Esophagus squamous epithelium (tissue), 5 donors: ENCODE data around the gene ARHGEF25. TPM values are rescaled to one million over a fixed set of nuclear protein-coding genes. Genes with fewer than 3 reads are reported as not detected.

Experiments used
- DNase-seq: peaks from one replicate; lab custom pipeline; 2025; lab: John Stamatoyannopoulos, UW
- H3K27ac ChIP-seq, 4 donors: fragments of 200-600 bp; sonication (generic); one replicate each; pipeline ENCODE4 v1.5.1; 2016 to 2019; ENCODE audit warnings: mild to moderate bottlenecking in 1 of 4
- H3K27me3 ChIP-seq, 4 donors: fragments of 200-600 bp; sonication (generic); 1 replicate in 3 of 4; 2 replicates in 1 of 4; pipeline versions ENCODE4 v1.5.1 to v1.6.0; 2017 to 2021; ENCODE audit warnings: antibody characterized with exemption in 1 of 4
- H3K36me3 ChIP-seq, 3 donors: fragments of 200-600 bp; sonication (generic); one replicate each; pipeline ENCODE4 v1.5.1; 2016 to 2019
- H3K4me1 ChIP-seq, 3 donors: fragments of 200-600 bp; sonication (generic); one replicate each; pipeline ENCODE4 v1.5.1; 2017 to 2019
- H3K4me3 ChIP-seq, 4 donors: fragments of 200-600 bp; sonication (generic); 1 replicate in 3 of 4; 2 replicates in 1 of 4; pipeline ENCODE4 v1.5.1; 2016 to 2019; ENCODE audit warnings: mild to moderate bottlenecking in 2 of 4, moderate library complexity in 1 of 4
- H3K9me3 ChIP-seq, 3 donors: fragments of 200-600 bp; sonication (generic); one replicate each; pipeline ENCODE4 v1.5.1; 2016 to 2019
- CTCF ChIP-seq, 6 experiments: fragments of 450-650 bp in 4 of 6; fragments of 200-600 bp in 2 of 6; sonication (generic) in 2 of 6; IDR thresholded peaks; one replicate each; pipeline ENCODE4 v1.5.1; 2016 to 2019; ENCODE audit warnings: antibody characterized with exemption in 6 of 6, mild to moderate bottlenecking in 4 of 6, moderate library complexity in 4 of 6
- POLR2A ChIP-seq, 4 donors: fragments of 450-650 bp; IDR thresholded peaks; one replicate each; pipeline ENCODE4 v1.6.1; 2017; ENCODE audit warnings: antibody characterized with exemption in 4 of 4, mild to moderate bottlenecking in 4 of 4, moderate library complexity in 3 of 4
- WGBS, 2 donors: methylation state at CpG; one replicate each; pipeline ENCODE4 v1.1.5; 2018; 5-methylcytosine and 5-hydroxymethylcytosine counted together
- intact Hi-C: fragments of 100-400 bp; cut with DNase I; formaldehyde crosslinking; loops from one replicate; pipeline ENCODE4 v1.15.0; 2022
- total RNA-seq, 4 donors: library from RNA; depleted of rRNA; stranded (reverse); fragments of >200 nt; gene quantifications; one replicate each; pipeline ENCODE4 v1.1.0, GENCODE V29; 2016
- donor health status: DM: yes; HTN: yes; CAD: no.

The ARHGEF25 gene
- total RNA-seq, 4 donors from 2014 or later: 0.76 to 27.7 (median 6.2) TPM

GRCh38 chr12:57582440-57582839 is 28.8 kb upstream of the ARHGEF25 start:
- Histone ChIP-seq H3K4me3 (no peak overlapping the region), H3K4me1 (no peaks in the 10 kb centered on the region), H3K36me3 (no peaks in the 10 kb centered on the region), H3K27ac (no peak overlapping the region), H3K27me3 (peaks cover 0 to 18% (median 0%) of the 10 kb centered on the region in 4 donors), H3K9me3 (no peaks in the 10 kb centered on the region)
- no peak for DNase-seq
- WGBS, 2 donors: 94 to 100% methylated on average over 1 of the region's 1 CpG
- intact Hi-C loops: loop anchor here (5.0 kb wide), 1 partner anchor 40 kb away; no protein-coding TSS in a partner anchor
- TF ChIP-seq CTCF (IDR thresholded peaks at IDR 0.05) (no peak), POLR2A (IDR thresholded peaks at IDR 0.05) (no peak)

GRCh38 chr12:57583008-57583831 is 28.0 kb upstream of the ARHGEF25 start:
- Histone ChIP-seq H3K9me3 (no peaks in the 10 kb centered on the region), H3K36me3 (no peaks in the 10 kb centered on the region), H3K4me1 (no peaks in the 10 kb centered on the region), H3K27ac (no peak overlapping the region), H3K27me3 (peaks cover 0 to 25% (median 0%) of the 10 kb centered on the region in 4 donors), H3K4me3 (no peak overlapping the region)
- DNase-seq: no peak
- 28 to 40% methylated on average over 10 to 13 of the region's 13 CpGs for WGBS, 2 donors
- intact Hi-C loops: loop anchor here (5.0 kb wide), 1 partner anchor 39 kb away; no protein-coding TSS in a partner anchor
- TF ChIP-seq POLR2A (IDR thresholded peaks at IDR 0.05): no peak
- TF ChIP-seq CTCF (IDR thresholded peaks at IDR 0.05): peak; percentile 91 to 94 (median 92)

- Histone ChIP-seq H3K4me1 (no peaks in the 10 kb centered on the region), H3K27ac (no peak overlapping the region), H3K9me3 (no peaks in the 10 kb centered on the region), H3K36me3 (no peaks in the 10 kb centered on the region), H3K27me3 (peaks cover 0 to 25% (median 0%) of the 10 kb centered on the region in 4 donors), H3K4me3 (no peak overlapping the region)
- WGBS, 2 donors: 94% methylated on average over 2 of the region's 2 CpGs
- no peak for DNase-seq
- TF ChIP-seq POLR2A (IDR thresholded peaks at IDR 0.05) (no peak), CTCF (IDR thresholded peaks at IDR 0.05) (no peak)
- intact Hi-C loops: loop anchor here (5.0 kb wide), 1 partner anchor 38 kb away; no protein-coding TSS in a partner anchor
Measured at GRCh38 chr12:57584050-57584449, 27.2 kb upstream of the ARHGEF25 start.

- Histone ChIP-seq H3K9me3 (no peaks in the 10 kb centered on the region), H3K36me3 (no peaks in the 10 kb centered on the region), H3K4me3 (no peak overlapping the region), H3K27ac (no peak overlapping the region), H3K27me3 (peaks cover 0 to 25% (median 0%) of the 10 kb centered on the region in 4 donors), H3K4me1 (no peaks in the 10 kb centered on the region)
- intact Hi-C loops: loop anchor here (5.0 kb wide), 1 partner anchor 38 kb away; no protein-coding TSS in a partner anchor
- TF ChIP-seq CTCF (IDR thresholded peaks at IDR 0.05): no peak
- no peak for TF ChIP-seq POLR2A (IDR thresholded peaks at IDR 0.05)
- no peak for DNase-seq
Measured at GRCh38 chr12:57584690-57585089, 26.5 kb upstream of the ARHGEF25 start.

GRCh38 chr12:57585156-57585555 is 26.1 kb upstream of the ARHGEF25 start:
- no peak overlapping the region for H3K27ac ChIP-seq
- TF ChIP-seq POLR2A (IDR thresholded peaks at IDR 0.05) (no peak), CTCF (IDR thresholded peaks at IDR 0.05) (no peak)
- intact Hi-C loops: no loop called here
- H3K4me3 ChIP-seq: no peak overlapping the region
- peaks cover 0 to under 1% (median 0%) of the 10 kb centered on the region in 3 donors for H3K4me1 ChIP-seq
- H3K9me3 ChIP-seq: no peaks in the 10 kb centered on the region
- WGBS, 2 donors: 83 to 96% methylated on average over 2 of the region's 2 CpGs
- no peaks in the 10 kb centered on the region for H3K36me3 ChIP-seq
- H3K27me3 ChIP-seq: peaks cover 0 to 25% (median 0%) of the 10 kb centered on the region in 4 donors
- DNase-seq: no peak
